HG03575 (cell line): Measurements from ENCODE around the gene CSRP2.
A peak's percentile ranks its signal among the peaks of the same experiment; 100 is the strongest.

Experiments used
- ATAC-seq: cut with Tn5 transposase; IDR thresholded peaks from one replicate; pipeline ENCODE4 v1.9.1; 2021; ENCODE audit not compliant: unreplicated experiment, insufficient number of reproducible peaks, low FRiP score; ENCODE audit errors: extremely low read depth

Gene CSRP2

DNA sequence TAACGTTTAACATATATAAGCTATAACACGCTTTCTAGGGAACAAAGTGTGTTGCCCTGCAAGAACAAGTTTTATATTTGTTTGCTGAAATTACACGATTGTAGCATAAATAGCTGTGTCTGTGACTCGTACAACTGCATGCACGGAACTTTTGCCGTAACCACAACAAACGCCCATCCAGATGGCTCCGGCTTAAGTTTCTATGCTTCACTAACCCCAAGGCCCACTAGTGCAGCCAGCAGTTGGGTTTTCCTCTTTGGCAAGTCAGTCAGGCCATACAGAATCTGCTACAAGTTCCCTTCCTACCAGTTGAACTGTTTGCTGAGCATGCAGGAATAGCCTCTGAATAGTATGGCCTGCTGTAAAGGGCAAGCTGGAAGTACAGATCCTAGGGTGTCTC, 12.1 kb downstream of the CSRP2 start:
- ATAC-seq: no peak

DNA sequence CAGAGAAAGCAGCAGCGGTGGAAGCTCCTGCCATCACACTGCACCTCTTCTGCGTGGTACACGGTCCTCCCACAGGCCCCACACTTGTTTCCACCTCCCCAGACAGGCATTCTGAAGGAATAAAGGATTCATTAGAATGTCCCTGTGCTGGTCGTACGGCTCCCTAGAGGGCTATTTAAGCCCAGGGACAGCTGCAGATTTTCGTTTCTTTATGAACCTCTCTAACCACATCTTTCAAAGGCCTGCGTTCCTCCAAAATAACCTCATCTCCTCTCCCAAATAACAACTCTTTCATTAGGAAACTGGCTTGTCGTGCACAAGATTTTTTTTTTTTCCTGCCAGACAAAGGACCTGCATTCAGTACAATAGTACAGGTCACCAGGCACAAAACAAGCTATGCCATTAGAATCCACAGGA, 12.7 kb downstream of the CSRP2 start:
- no peak for ATAC-seq

DNA sequence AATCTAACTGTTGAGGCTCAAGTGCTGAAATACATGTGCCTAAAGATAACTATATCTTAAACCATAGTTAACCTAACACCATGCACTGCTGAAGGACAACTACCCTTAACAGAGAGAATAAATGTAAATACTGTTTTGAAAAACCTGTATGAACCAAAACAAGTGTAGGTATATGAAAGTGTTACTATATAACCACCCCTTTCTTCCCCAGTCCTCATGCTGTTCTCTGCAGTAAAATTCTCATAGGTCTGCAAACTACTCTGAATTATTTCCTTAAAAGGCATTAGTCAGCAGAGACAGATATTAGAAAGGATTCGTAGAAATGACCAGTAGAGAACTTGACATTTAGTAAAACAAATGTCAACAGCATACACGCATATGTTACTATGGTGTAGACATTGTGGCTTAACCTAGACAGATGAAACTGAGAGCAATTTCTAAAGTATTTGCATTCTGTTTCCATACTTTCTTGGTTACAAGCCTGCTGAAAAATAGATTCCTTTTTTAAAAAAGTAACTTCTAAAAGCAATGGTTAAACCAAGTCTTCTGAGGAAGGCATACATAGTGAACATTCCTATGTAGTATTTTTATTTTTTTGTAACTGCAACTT, 13.9 kb downstream of the CSRP2 start:
- ATAC-seq: peak; percentile 75

DNA sequence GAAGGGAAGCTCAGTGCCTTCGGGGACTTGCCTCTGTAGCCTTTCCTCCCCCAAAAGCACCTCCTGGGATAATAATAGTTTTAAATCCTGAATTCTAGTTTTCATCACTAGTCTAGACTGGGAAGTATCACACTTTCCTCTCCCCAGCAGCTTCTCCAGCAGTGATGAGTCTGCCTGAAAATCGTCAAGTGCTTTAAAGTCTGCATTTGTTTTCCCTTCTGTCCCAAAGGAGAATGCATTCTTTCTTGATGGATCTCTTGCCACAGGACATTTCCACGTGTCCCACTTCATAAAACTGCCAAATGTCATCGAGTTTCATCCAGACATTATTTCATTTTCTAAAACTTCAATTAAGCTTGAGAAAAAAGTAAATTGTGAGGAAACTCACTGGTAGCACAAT, 15.0 kb downstream of the CSRP2 start:
- no peak for ATAC-seq

DNA sequence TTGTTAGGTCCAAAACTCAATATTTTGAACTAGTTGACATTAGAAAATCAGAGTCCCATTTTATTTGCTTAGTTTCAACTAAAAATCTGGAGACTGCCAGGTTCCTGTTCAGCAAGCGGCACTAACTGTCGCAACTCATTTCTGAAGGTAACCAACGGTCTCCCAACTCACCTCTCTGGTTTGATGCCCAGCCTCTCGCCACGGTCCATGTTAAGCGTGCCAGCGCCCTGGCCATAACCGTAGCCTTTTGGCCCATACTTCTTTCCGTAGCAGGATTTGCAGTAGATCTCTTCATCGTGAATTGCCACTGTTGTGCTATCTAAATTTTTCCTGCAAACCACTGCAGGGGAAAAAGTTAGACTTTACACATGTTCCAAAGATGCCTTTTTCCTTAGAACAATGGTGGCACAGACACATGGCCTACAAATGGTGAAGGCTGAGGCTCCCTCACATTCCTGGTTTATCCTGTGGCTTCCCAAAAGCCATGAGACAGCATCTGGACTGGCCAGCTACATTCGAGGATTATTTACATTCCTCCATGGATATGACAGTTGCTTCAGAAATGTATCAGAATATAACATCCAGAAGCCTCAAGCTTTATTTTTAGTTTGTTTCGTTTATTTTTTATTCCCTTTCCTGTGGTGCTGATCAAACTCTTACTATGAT, 15.7 kb downstream of the CSRP2 start:
- no peak for ATAC-seq

DNA sequence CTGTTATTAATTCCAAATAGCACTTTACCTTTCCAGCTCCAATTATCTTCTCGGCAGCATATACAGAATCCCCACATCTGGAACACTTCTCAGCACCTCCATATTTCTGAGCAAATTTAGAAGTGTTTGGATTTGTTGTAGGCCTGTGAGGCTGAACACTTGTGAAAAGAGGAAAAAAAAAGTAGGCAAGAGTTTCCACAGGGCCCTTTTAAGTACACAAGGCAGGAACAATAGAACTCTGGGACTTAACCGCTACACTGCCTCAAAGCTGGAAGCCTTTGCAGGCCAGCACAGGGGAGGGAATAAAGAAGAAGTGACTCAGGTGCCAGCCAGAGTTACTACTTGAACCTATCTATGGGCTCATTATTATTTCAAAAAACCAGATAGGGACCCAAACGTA, 18.6 kb downstream of the CSRP2 start:
- ATAC-seq: no peak

DNA sequence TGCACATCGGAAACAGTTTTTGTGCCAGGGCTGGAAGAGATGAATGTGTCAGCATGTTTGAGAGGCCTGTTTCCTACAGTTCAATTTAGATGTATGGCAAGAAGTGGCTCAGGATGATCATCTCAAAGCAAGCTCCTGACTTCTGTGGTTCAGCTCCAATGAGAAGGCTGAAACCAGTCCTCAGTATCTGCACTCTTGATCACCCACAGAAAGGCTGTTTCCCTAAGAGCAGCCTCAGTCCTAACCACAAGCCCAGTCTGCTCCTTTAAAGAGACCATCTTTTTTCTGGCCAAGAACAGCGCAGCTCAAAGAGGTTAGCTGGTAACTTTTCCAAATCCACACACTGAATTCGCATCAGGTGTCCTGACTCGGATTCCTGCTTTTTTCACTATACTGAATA, 19.2 kb downstream of the CSRP2 start:
- no peak for ATAC-seq

DNA sequence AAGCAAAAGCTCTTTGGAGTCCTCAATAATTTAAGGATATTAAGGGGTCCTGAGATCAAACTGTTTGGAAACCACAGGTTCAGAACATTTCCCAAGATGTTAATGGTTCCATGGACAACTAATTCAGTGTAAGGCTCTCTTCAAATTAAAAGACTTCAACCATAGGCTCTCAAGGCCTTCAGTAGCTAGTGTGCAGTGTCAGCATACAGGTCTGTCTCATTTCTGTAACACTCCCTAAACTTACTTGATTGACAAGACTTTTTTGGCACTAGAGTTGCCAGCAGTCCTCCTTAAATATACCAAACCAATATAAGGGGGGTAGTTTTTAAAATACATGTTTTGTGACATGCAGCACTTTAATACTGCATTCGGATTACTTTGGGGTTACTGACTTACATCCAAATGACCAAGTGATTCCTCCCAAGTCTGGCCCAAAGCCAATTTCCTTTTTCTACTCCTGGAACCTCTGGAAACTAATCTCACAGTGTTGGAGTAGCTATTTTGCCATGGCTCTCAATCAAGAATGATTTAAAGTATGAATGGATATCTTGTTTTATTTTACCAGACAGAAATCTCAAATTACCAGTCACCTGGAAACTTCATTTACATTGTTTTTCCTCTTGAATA, 22.7 kb downstream of the CSRP2 start:
- no peak for ATAC-seq

DNA sequence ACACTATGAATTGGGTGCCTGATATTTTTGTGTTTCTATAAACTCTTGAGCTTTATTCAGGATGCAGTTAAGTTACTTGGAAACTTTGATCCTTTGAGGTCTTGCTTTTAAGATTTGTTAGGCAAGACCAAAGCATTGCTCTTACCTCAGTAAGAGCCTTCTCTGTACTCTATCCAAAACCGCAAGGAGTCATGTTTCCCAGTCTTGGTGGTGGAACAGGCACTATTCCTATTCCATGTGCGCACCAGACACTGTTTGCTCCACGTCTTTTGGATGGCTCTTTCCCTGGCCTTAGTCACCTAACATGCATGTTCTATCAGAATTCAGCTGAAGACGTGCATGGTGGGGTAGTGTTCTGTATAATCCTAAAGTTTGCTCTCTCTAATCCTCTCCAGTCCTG, 23.5 kb downstream of the CSRP2 start:
- ATAC-seq: no peak

DNA sequence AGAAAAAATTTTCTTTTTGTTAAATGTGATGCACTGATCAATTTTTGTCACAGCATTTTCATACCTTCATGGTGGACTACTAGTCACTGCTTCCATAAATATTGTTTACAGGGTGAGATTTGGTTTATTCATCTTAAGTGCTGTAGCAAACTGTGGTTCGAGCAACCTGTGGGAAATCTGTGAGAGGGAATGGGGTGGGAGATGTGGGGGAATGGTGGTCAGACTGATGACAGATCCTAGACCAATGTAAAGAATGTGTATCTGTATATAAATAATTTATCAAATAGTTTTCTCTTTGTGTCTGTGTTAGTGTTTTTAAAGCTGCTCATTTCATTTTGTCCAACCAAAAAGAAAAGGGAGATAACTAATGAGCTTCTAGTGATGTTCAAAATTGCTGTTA, 26.7 kb downstream of the CSRP2 start:
- no peak for ATAC-seq

DNA sequence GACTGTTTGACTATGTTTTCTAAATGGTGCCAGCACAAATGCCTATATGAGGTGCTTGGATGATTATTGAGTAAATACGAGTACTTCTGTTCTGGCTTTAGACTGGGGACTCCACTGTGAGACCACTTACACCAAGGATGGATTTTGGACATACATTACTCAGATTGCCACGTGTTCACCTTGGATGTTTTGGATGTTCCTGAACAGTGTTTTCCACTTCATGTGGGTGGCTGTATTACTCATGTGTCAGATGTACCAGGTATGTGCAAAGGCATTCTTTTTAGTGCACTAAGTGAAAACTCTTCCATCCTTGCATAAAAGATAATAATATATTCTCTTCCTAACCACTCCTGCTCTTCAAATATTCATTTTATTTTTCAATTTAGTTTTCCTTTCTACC, 30.7 kb downstream of the CSRP2 start:
- ATAC-seq: no peak

DNA sequence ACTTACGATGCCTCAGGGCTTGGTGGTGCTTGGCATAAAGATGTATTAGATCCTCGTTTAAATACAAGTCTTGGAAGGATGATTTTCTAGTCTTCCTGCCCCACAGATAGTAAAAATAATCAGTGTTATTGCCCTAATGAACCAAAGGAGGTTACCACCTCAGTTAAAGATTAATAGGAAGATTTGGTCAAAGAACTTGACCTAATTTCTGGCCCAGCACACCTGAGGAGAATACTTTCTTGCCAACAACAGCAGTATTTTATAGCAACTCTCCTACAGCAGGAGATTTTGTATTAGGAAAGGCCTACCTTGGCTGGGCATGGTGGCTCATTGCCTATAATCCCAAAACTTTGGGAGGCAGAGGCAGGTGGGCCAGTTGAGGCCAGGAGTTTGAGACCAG, 31.6 kb downstream of the CSRP2 start:
- no peak for ATAC-seq

DNA sequence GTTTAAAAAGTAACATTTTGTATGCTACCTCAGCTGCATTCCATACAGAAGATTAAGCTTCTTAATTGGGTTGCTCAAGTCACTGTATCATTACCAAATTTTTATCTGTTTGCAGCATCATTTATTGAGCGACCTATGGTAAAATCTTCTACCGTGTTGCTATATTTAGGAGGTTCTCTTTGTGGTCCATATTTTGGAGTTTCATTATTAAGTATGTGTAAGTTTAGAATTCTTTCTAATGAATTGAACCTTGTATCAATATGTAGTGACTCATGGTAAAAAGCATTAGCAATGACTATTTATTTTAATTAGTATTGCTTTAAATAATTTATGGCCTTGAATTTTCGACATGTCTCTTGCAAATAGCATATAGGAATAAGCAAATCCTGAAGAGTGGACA, 42.2 kb downstream of the CSRP2 start:
- ATAC-seq: no peak

DNA sequence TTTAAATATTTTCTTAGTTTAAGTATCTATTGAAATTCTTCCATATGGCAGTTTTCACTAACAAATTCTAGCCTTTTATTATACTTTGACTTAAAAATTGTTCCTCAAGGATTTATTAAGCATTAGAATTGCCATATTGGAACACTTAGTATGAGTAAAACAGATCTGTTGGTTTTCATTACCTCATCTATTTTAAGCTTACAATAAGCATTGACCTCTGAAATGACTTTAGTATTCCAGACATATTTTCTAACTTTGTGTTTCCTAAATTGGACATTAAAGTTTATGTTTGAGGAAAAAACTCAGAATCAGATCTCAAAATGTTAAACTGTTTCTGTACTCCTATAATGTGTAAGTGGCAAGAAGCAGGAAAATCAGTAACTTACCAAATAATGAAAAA, 48.4 kb downstream of the CSRP2 start:
- ATAC-seq: no peak

DNA sequence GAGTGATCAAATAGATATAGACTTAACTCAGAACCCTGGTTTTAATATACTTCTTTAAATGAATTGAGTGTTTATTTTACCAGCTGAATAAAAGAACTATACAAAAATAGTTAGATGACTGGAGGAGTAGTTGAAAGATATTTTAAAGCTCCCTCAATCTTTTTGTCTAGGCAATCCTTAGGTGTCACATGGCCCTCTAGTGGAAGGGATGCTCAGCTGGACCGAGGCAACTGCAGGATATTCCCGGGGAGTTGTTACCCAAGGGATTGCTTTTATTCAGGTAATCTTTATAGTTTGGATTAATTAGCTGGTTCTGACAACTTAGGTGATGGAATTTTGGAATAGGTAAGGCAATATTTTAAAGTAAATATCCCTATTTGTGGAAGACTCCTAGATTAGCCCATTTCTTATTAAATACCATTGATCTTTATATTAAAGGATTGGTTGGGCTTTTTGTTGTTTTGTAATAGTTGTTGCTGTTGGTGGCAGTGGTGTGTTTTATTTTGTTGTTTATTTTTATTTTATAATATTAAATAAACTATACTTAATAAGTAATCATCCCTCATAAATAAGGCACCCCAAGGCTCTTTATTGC, 57.8 kb downstream of the CSRP2 start:
- ATAC-seq: no peak

DNA sequence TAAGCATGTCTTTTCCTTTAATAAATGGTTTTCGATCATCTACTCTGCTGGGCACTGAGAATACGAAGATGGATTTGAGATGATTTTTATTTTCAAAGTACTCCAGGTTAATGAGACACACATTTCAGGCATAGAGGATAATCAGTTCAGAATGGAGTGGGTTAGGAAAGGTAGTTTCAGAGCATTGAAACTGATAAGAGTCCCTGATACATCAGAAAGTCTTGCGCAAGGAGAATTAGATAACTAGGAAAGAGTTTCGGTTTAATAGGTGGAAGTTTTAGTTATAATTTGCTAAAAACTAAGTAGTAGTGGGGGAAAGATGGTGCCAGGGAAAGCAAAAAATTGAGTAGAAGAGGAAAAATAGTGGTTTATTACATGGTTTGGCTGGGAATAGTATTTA, 64.8 kb downstream of the CSRP2 start:
- ATAC-seq: no peak

DNA sequence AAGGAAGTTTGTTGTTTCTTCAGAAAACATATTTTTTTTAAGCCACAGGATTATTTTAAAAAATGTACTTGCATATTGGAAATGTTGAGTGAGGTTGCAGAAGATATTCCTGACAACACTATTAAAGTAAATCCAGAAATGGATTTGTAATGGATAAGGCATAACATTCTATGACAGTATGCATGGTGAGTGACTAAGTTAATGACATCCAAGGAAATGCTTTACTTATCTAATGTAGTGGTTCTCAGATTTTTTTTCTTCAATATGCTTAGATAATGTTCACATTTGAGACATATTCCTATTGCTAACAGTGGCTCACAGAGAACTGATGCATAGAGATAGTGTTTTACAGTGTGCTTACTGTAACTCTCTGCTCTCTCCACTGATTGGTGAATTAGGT, 65.6 kb downstream of the CSRP2 start:
- ATAC-seq: no peak

DNA sequence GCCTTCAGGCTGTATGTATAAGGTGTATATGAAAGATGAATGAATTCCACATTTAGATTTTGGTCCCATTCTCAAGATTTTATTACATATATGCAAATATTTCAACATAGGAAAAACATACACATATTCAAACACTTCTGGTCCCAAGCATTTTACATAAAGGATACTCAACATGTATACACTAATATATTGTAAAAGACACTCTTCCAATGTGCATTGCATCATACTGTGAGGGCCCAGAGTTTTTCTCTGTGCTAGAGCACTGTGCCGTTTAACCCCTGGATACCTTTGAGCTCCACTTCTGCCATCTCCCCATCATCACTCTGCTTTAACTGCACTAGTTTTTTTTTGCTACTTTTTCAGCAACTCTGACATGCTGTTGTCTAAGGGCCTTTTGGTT, 66.8 kb downstream of the CSRP2 start:
- ATAC-seq: no peak

DNA sequence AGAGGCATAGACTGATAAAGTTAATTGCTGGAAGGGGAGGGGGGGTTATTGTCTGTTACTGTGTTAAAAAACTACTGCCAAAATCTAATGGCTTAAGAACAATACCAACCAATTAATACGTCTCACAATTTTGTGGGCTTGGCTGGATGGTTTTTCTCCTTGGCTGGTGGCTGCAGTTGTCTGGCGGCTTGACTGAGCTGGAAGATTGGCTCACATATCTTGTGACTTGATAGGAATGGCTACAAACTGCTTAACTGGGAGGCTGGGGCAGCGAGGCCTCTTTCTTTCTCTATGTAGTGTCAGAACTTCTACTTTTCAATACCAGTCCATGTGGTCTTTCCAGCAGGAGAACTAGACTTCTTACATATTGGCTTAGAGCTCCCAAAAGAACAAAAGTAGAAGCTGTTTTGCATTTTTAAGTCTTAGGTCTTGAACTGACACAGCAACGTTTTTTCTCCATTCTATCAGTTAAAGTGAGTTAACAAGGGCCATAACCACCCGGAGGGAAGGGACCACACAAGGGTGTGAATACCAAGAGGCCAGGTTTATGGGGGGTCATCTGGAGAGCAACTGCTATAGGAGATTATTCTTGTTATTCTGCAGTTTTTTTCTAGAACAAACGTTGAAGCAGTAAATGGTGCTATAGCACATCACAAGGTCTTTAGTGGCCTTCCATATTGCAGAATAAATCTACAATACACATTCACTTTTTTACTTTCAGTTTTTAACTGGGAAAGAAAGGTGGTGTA, 68.0 kb downstream of the CSRP2 start:
- no peak for ATAC-seq
